GM04503 (cell line): Measurements from ENCODE around the gene AAGAB.

ENCODE experiments used
- DNase-seq: peaks from one replicate; pipeline ENCODE4 v3.0.0-alpha.2; 2012; ENCODE audit warnings: low read depth

The AAGAB gene

DNA sequence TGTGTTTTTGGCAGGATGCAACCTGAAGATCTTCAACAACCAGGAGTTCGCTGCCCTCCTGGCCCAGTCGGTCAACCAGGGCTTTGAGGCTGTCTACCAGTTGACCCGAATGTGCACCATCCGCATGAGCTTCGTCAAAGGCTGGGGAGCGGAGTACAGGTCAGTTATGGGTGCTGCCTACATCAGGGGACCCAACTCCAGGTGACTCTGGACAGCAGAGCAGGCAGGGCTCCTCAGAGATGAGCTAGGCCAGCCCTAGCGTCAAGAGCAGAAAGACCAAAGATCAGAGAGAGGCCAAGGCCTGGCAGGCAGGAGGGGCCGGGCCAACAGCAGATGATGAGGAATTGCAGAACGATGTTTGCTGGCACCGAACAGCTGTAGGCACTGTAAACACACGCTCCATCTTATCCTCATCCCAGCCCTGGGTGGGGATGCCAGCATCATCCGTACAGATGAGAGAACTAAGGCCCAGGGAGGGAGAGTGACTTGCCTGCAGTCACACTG lies 67.1 kb downstream of the AAGAB start:
- DNase-seq: no peak

DNA sequence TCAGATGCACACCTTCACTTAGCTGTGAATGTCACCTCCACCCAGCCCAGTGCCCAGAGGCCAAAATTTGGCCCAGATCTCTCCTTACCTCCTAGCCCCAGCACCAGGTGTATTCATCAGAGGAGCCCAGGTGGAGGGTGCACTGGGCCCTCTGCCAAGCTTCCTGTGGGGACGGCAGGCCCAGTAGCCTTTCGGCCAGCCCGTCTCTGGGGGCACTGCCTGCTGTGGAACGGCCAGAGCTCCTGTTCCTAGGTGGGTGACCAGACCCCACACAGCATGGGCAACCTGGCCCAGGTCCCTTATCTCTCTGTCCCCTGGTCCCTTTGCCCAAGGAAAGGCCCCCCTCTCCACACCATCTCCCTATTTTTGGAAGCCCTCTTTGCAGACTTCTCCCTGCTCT lies 67.8 kb downstream of the AAGAB start:
- DNase-seq: no peak

DNA sequence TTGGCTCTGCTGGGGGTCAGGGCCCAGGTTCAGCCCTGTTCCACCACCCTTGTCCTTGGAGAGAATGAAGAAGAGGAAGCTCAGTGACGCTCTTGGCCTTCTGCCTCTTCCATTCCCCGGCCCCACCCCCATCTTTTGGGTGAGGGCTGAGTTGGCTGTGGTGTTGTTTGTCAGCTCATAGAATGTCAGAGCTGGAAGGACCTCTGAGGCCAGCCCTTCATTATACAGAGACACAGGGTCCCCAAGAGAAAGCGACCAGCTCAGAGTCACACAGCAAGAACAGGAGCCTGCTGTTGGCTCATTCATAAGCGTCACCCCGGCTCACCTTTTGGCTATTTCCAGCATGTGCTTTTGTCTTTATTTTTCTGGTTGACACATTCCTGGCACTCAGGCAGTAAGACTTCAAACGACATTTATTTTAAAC lies 68.2 kb downstream of the AAGAB start:
- no peak for DNase-seq

DNA sequence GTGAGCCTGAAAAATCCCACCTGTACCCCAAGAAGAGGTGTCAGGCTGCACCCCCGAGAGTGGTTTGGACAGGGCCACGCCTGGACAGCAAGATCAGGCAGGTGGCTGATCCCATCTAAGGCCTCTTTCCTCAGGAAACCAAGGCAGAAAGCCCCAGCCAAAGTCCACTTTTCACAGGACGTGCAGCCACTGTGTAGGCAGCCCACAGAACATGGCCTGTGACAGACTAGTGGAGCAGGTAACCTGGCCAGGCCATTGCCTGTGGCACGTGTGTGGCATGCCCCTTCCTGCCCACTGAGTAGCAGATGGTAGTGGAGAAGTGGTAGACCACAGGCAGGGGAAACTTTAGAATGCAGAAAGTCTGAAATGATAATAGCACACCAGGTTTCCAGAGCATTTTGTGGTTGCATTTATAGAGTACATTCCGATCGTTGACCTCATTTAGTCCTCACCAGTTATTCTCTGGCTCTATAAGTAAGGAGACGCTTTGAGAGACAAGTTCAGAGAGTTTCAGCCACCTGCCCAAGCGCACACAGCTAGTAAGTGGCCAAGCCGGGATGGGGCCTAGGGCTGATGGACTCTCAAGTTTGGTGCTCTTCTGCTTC lies 68.7 kb downstream of the AAGAB start:
- no peak for DNase-seq

DNA sequence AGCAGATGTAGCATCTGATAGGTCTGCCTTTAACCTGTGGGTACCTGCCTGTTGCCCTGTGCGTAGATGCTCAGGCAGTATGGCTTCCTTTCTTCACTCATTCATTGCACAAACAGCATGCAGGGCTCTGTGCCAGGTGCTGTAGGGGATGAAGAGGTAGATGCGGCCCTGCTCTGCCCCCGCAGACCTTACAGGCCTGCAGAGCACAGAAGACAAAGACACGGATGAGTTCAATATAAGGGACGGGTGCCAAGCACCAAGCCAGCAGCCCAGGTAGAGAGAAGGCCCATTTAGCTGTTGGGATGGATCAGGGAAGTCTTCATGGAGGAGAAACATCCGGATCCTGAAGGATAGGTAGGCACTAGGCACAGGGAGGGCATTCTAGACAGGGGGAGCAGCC lies 69.4 kb downstream of the AAGAB start:
- DNase-seq: no peak

DNA sequence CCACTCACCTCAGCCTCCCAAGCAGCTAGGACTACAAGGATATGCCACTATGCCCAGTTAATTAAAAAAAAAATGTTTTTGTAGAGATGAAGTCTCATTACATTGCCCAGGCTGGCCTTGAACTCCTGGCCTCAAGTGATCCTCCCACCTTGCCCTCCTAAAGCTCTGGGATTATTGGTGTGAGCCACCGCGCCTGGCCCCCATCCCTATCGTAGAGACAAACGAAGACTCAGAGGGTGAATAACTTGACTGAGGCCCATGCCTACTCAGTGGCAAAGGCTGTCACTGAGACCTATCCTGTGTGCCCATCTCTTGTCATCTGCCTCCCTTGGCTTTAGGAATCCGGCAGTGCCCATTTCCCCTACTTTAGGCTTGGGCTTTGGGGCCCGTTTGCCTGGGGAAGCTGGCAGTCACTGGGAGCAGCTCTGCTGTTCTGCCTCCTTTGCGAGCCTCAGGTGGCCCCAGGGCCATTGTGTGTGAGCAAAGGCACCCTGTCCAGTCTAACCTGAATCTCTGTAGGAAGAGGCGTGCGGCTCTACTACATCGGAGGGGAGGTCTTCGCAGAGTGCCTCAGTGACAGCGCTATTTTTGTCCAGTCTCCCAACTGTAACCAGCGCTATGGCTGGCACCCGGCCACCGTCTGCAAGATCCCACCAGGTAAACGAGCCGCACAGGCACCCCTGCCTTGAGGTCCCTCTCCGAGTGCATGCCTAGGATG lies 70.1 kb downstream of the AAGAB start:
- DNase-seq: no peak

DNA sequence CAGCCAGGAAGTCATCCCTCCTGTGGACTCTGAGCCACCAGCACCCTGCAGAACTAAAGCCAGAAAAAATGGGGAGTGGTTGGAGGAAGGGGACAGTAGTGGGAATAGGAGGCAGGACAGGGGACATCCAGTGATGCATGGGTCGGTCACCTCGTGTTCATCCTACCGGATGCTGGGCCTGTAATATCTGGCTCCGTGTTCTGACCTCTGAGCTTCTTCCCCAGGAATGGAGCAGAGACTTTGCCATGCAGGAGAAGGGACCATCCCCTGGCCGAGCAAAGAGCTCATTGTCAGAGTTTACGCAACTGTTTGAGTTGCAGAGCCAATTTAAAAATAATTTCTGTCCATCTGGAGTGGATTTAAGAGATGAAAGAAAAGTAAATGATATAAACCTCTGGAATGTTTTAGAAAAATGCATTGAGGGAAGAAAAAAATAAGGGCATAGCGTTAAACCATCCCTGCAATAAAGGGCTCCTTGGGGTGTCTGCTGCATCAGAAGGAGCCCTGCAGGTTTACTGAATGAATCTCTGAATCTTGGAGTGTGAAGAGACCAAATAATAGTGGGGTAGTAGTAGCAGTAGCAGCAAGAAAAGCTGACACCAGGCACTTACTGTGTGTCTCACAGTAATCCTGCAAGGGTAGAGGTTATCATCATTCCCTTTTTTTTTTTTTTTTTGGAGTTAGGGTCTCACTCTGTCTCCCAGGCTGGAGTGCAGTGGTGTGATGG lies 70.9 kb downstream of the AAGAB start:
- peak; percentile 88 for DNase-seq

DNA sequence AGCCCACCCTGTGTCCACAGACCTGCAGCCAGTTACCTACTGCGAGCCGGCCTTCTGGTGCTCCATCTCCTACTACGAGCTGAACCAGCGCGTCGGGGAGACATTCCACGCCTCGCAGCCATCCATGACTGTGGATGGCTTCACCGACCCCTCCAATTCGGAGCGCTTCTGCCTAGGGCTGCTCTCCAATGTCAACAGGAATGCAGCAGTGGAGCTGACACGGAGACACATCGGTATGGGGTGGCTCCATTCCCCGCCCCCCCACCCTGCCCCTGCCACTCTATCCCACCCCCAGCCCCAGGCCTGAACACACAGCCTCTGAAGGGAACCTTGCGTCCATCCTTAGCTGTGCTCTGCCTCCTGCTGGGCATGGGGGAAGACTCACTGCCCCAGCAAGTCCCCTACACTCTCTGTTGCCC lies 73.2 kb downstream of the AAGAB start:
- no peak for DNase-seq

DNA sequence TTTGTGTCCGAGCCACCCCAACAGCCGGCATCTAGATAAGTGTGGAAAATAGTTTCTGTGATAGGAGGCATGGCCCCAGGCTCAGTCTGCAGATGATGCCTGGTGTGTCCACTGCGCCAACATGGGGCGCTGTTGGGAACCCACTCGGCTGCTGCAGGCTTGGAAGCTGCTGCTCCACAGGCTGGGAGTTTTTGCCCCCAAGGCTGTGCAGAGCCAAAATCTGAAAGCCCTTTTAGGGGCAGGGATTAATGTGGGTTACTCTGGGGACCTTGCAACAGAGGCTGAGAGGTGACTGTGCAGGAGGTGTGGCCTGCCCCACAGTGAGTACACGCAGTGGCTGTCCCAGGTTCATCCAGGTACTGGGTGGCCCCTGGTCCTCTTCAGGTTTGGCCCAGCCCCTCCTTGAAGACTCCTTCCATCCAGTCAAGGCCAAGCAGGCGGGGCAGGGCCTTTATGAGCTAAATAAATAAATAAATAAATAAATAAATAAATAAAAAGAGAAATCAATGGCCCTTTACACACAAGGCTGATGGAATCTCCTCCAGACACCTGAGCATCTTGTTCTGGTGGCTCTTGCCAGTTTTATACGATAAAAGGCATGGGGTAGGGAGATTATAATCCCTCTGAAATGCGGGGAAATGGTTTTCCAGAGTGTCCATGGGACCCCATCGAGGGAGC lies 73.8 kb downstream of the AAGAB start:
- no peak for DNase-seq

DNA sequence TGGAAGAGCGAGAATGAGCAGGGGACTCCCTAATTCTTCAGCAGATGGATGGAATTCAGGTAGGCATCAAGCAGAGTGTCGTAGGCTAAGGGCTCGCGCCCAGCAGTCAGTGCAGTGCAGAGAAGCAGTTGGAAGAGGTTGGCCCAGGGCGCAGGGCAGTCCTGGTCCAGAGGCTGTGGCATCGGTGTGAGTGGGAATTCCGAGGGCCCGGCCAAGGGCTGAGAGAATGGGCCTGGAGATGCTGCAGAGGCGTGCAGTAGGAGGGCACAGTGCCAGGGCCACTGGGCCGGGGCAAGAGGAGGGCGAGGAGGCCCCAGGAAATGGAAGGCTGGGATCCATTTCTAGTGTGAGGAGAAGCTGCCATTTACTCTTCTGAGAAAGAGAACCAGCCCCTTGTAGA lies 74.4 kb downstream of the AAGAB start:
- no peak for DNase-seq

DNA sequence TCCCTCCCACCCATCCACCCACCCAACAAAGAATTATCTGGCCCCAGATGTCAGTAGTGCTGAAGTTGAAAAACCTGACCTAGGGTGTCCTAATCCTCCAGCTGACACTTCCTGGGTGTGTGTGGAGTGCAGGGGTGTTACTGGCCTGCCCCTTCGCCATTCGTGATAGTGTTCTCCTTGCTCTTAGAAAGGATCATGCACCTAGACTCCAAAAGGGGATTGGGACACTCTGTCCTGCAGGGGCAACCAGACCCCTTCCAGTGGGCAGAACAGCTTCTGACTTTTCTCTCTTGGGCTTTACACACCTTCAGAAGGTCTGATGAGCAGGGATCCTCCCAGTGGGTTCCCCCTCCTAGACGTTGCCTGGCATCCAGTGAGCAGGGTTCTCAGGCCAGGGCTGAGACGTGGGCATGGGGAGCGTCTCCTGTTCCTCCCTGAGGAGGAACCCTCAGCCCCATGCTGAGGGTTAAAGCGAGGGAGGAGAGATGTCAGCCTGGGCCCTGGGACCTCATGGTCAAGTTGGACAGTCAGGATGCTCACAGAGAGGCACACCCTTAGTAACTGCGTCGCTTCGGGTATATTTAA lies 75.0 kb downstream of the AAGAB start:
- DNase-seq: no peak

DNA sequence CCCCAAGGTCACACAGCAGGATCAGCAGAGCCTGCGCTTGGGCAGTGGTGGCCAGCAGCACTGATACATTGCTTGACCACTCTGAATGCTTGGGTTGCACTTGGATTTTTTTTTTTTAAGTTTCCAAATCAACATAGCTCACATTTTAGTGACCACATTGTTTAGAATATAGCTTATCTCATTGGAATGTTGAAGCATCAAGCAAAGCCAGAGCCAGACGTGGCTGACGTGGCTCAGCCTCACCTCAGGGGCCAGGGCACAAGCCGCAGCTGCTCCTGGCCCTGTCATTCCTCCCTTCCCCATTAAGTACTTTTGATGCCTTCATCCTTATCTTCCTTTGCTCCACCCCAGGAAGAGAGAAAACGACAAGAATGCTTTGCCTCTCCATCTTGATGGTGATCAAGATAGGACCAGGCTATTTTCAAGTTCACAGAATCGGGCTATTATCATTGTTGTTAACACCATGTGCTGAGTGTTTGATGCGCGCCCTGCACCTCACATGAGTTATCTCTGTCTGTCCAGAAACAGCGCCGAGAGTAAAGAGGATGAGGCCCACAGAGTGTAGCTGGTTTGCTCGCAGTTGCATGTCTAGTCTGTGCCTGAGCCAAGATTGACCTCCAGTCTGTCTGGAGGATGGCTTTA lies 75.8 kb downstream of the AAGAB start:
- DNase-seq: peak; percentile 94

DNA sequence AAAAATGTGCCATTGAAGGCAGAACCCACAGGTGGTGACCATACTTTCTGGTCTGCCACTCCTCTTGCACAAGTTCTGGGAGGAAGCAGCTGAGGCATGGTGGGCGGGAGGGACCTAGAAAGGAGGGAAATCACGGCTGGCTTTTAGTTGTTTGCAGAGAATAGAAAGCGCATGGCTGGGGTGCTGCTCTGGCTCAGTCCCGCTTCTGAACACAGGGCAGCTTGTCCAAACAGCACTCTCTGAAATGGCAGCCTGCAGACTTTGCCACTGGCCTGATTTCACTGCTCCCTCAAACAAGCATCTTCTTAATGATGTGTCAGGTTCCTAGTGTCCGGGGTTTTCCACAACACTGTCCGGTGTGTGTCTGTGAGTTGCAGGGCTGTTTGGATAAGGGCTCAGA lies 76.7 kb downstream of the AAGAB start:
- no peak for DNase-seq

DNA sequence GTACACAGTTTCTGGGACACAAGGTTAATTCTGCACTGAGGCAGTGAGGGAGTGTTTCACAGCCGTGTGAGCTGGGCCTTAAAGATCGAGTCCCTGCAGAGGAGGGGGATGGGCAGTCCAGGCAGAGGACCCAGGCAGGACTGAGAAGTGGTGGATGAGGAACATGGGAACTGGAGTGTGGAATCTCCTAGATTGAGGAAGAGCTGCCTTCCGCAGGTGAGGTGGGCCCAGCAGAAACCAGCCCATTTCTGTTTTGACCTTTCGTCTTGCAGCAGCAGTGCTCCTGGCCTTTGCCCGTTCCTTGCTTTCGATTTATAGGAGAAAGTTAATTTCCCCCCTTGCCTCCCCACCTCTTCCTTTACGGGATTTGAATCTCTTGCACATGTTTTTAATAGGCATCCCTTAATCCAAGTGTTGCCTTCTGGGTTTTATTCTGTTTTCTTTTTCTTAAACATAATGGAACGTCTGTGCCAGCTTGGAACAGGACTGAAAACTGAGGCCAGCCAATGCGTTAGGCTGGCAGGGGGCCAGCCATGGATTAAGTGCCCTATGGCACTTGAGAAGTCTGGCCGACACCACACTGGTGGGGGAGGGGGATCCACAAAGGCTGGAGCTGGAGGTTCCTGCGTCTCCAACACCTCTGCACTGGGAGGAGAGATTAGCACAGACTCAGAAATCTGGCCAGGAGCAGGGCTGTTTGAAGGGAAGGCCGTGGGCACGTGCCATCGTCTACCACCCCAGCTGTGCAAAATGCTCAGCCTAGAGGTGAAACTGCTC lies 78.1 kb downstream of the AAGAB start:
- no peak for DNase-seq

DNA sequence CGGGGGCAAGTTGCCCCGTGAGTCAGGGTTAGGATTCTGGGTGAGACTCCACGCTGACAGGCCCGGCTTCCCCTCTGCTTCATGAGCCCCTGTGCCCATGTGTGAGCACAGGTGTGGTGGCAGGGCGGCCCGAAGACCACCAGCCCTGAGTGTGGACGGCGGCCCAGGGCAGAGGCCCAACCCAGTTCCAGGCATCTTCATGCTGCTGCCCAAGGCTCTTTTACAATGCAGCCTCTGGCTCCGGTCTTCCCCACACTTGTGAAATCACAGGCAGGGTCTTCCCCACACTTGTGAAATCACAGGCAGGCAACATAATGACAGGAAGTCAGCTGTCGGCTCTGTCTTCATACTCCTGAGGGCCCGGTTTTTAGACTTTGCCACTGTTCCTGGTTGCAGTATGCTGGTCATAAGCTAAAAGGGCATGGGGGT lies 78.8 kb downstream of the AAGAB start:
- DNase-seq: peak; percentile 48

DNA sequence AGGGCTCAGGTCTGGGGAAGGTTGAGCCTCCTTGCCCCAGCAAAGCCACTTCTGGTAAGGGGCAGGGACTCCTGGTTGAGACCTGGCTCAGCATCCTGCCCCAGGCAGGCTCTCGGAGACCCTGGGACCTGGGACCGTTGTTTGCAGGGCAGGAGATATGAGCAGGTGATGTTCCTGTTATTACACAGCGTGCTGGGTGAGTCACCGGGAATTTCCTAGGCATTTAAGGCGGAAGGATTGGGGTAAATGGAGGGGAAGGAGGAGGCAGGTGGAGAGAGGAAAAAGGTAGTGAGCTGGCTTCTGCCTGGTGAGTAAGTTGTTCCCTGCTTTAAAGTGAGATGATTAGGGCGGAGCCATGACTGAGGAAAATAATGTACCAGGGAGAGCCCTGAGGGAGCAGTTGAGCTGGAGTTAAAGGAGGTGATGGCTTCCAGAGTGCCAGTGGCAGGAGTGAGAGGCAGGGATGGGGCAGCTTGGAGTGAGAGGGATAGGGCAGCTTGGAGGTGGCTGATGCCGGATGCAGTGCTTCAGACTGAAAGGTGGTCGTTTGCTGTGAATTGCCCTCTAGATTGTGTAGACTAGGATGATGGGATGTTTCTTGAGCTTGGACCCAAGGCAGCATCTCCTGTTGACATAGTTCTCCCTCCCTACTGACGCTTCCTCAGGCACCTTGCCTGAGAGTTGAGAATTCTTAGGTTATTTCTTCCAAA lies 79.4 kb downstream of the AAGAB start:
- no peak for DNase-seq

DNA sequence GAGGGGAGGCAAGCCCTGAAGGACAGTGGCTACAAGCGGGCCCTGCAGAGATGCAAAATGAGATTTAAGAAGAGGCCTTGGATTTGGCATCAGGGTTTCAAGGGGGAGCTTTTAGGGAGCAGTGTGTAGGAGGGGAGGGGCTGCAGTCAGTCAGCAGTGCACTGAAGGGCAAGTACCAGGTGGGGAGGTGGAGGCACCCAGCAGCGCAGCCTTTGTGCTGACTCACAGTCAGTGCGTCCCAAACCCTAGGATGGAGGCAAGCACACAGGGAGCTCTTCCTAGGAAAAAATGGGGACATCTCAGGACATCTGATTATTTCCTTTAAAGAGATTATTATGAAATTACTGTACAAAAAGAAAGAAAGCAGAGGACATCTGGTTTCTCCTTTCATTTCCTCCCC lies 80.0 kb downstream of the AAGAB start:
- DNase-seq: no peak

DNA sequence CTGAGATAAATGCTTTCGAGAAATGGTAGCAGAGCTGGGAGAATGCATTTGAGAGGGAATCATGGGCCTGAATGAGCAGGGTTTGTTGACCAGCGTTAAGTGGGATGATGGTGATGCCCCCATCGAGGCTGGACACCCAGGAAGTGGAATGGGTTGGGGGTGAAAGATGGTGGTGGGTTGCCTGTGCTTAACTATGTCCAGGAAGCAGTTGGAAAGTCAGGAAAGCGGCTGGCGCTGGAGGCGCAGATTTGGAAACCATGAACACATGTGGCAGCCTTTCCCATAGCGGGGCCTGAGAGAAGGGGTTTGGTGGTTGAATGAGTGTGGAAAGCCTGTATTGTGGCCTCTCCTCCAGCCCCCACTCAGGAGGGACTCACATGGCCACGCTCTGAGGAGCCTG lies 80.7 kb downstream of the AAGAB start:
- DNase-seq: no peak

DNA sequence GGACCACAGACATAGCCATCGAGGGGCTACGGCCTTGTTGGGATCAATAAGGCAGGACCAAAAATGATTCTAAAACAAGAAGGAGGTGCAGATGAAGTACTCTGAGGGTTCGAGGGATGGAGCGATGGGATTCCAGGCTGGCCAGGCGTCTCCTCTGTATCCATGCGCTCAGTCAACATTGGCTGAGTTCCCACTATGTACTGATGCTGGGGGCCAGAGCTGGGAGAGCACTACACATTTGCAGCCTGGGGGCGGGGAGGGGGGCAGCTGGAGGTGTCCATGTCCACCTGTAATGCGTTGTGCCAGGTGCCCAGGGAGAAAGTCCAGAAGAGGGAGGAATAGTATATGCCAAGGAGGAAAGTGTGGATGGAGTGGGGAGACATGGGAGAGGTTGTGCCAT lies 81.5 kb downstream of the AAGAB start:
- DNase-seq: no peak

DNA sequence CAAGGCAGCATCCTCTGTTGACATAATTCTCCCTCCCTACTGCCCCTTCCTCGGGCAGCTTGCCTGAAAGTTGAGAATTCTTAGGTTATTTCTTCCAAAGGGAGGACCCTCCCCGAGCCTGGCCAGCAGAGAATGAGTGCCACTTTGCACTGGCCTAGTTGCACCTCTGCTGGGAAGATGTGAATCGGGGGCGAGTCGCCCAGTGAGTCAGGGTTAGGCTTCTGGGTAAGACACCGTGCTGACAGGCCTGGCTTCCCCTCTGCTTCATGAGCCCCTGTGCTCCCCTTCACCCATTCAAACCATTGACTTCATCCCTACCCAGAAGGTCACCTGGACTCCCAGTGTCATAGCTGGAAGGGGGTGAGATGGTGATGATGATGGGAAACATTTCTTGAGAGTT lies 82.3 kb downstream of the AAGAB start:
- no peak for DNase-seq
